ENCODE measurements around the gene LIPA. TPM values are rescaled to one million over a fixed set of nuclear protein-coding genes. Genes with fewer than 3 reads are reported as not detected.
"Not testable (repeated sequence)": the region's sequence is repeated elsewhere in the genome, so short reads cannot be mapped to it uniquely, and the experiment has no call there.

Gene LIPA
- total and polyA plus RNA-seq, 4 donors, result 35.3 to 176 (median 75.9) TPM

GRCh38 chr10:89255091-89255579 lies 3.6 kb upstream of the LIPA start:
- not testable (repeated sequence) for H3K27me3 ChIP-seq (ENCODE audit: control insufficient read depth in 4 of 4, insufficient read depth in 4 of 4, low read length in 3 of 4); H3K36me3 ChIP-seq (ENCODE audit: control insufficient read depth in 4 of 4, insufficient read depth in 3 of 4, low read depth in 1 of 4, low read length in 3 of 4)

DNA sequence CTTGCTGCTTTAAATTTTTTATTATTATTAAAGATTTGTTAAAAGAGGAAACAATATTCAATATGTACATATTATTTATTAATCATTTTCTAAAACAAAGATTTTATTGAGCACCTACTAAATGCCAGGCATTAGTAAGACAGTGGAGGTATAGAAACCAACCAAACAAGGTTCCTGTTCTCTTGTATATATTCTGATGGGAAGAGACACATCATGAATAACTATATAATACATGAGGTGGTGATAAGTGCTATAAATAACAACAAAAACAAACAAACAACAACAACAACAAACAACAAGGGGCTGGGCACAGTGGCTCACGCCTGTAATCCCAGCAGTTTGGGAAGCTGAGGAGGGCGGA lies 630 bp upstream of the LIPA start:
- peaks cover 1 to 11% (median 10%) of the 10 kb centered on the region in 4 donors for H3K4me1 ChIP-seq (ENCODE audit: control insufficient read depth in 4 of 4, insufficient read depth in 4 of 4, low read length in 3 of 4)
- no peak overlapping the region for H3K27ac ChIP-seq (ENCODE audit: low read depth in 1 of 2, low read length in 2 of 2)
- no peaks in the 10 kb centered on the region for H3K9me3 ChIP-seq (ENCODE audit: control insufficient read depth in 4 of 4, low read length in 3 of 4)
- whole genome bisulfite sequencing, result 91% methylated on average over 2 of the region's 2 CpGs
- H3K4me3 ChIP-seq (ENCODE audit: low read depth in 1 of 3, low read length in 3 of 3), result no peak overlapping the region
- no peak for DNase-seq (ENCODE audit: low spot score)
- H3K27me3 ChIP-seq (ENCODE audit: control insufficient read depth in 4 of 4, insufficient read depth in 4 of 4, low read length in 3 of 4), result no peaks in the 10 kb centered on the region
- H3K36me3 ChIP-seq (ENCODE audit: control insufficient read depth in 4 of 4, insufficient read depth in 3 of 4, low read depth in 1 of 4, low read length in 3 of 4), result no peaks in the 10 kb centered on the region
- H3K9ac ChIP-seq (ENCODE audit: low read depth in 1 of 2, low read length in 2 of 2), result no peak overlapping the region
- TF ChIP-seq EGR1 (IDR thresholded peaks at IDR 0.05; ENCODE audit: low read depth in 2 of 2) (no peak), RXRA (IDR thresholded peaks at IDR 0.05) (no peak), HNF4G (IDR thresholded peaks at IDR 0.05) (no peak), NR2F2 (IDR thresholded peaks at IDR 0.05) (no peak)

More at GRCh38 chr10:89255091-89255579, 3.6 kb upstream of the LIPA start:
- not testable (repeated sequence) for H3K27ac ChIP-seq (ENCODE audit: low read depth in 1 of 2, low read length in 2 of 2); DNase-seq (ENCODE audit: low spot score); H3K4me3 ChIP-seq (ENCODE audit: low read depth in 1 of 3, low read length in 3 of 3); H3K9me3 ChIP-seq (ENCODE audit: control insufficient read depth in 4 of 4, low read length in 3 of 4); H3K9ac ChIP-seq (ENCODE audit: low read depth in 1 of 2, low read length in 2 of 2)
- WGBS, result 82% methylated on average over 2 of the region's 2 CpGs
- H3K4me1 ChIP-seq (ENCODE audit: control insufficient read depth in 4 of 4, insufficient read depth in 4 of 4, low read length in 3 of 4), result peaks cover 1 to 11% (median 10%) of the 10 kb centered on the region in 4 donors

GRCh38 chr10:89250865-89251408 lies 638 bp downstream of the LIPA start:
- Histone ChIP-seq H3K9me3 (ENCODE audit: control insufficient read depth in 4 of 4, low read length in 3 of 4) (no peaks in the 10 kb centered on the region), H3K9ac (ENCODE audit: low read depth in 1 of 2, low read length in 2 of 2) (peak overlapping the region; percentile 64 to 78), H3K36me3 (ENCODE audit: control insufficient read depth in 4 of 4, insufficient read depth in 3 of 4, low read depth in 1 of 4, low read length in 3 of 4) (no peaks in the 10 kb centered on the region), H3K27ac (ENCODE audit: low read depth in 1 of 2, low read length in 2 of 2) (peak overlapping the region; percentile 84 to 86), H3K27me3 (ENCODE audit: control insufficient read depth in 4 of 4, insufficient read depth in 4 of 4, low read length in 3 of 4) (no peaks in the 10 kb centered on the region), H3K4me3 (ENCODE audit: low read depth in 1 of 3, low read length in 3 of 3) (peak overlapping the region; percentile 74 to 98 (median 81)), H3K4me1 (ENCODE audit: control insufficient read depth in 4 of 4, insufficient read depth in 4 of 4, low read length in 3 of 4) (peaks cover 1 to 11% (median 10%) of the 10 kb centered on the region in 4 donors)
- DNase-seq (ENCODE audit: low spot score), result no peak
- 29% methylated on average over 13 of the region's 13 CpGs for WGBS
- TF ChIP-seq HNF4A (conservative IDR thresholded peaks at IDR 0.05), result peak in 1 of 2 donors; percentile 30
- no peak for TF ChIP-seq FOXA2 (IDR thresholded peaks at IDR 0.05)

- TF ChIP-seq SP1 (IDR thresholded peaks at IDR 0.05), result no peak
- TF ChIP-seq GABPA (IDR thresholded peaks at IDR 0.05 in 1 of 2, conservative IDR thresholded peaks at IDR 0.05 in 1 of 2), result no peak
- no peak for TF ChIP-seq JUND (IDR thresholded peaks at IDR 0.05)
- no peak for TF ChIP-seq EGR1 (IDR thresholded peaks at IDR 0.05; ENCODE audit: low read depth in 2 of 2)
- Histone ChIP-seq H3K9me3 (ENCODE audit: control insufficient read depth in 4 of 4, low read length in 3 of 4) (no peaks in the 10 kb centered on the region), H3K36me3 (ENCODE audit: control insufficient read depth in 4 of 4, insufficient read depth in 3 of 4, low read depth in 1 of 4, low read length in 3 of 4) (peaks cover 0 to 4% (median 0%) of the 10 kb centered on the region in 4 donors), H3K27ac (ENCODE audit: low read depth in 1 of 2, low read length in 2 of 2) (no peak overlapping the region), H3K27me3 (ENCODE audit: control insufficient read depth in 4 of 4, insufficient read depth in 4 of 4, low read length in 3 of 4) (no peaks in the 10 kb centered on the region), H3K4me1 (ENCODE audit: control insufficient read depth in 4 of 4, insufficient read depth in 4 of 4, low read length in 3 of 4) (peaks cover 1 to 11% (median 10%) of the 10 kb centered on the region in 4 donors), H3K9ac (ENCODE audit: low read depth in 1 of 2, low read length in 2 of 2) (no peak overlapping the region), H3K4me3 (ENCODE audit: low read depth in 1 of 3, low read length in 3 of 3) (no peak overlapping the region)
- 72% methylated on average over 3 of the region's 3 CpGs for WGBS
- no peak for DNase-seq (ENCODE audit: low spot score)
Observed at GRCh38 chr10:89248990-89249389, 2.6 kb downstream of the LIPA start.

GRCh38 chr10:89247623-89248022 lies 4.0 kb downstream of the LIPA start:
- not testable (repeated sequence) for H3K27me3 ChIP-seq (ENCODE audit: control insufficient read depth in 4 of 4, insufficient read depth in 4 of 4, low read length in 3 of 4); DNase-seq (ENCODE audit: low spot score); H3K4me3 ChIP-seq (ENCODE audit: low read depth in 1 of 3, low read length in 3 of 3); H3K27ac ChIP-seq (ENCODE audit: low read depth in 1 of 2, low read length in 2 of 2); H3K36me3 ChIP-seq (ENCODE audit: control insufficient read depth in 4 of 4, insufficient read depth in 3 of 4, low read depth in 1 of 4, low read length in 3 of 4); H3K9ac ChIP-seq (ENCODE audit: low read depth in 1 of 2, low read length in 2 of 2); H3K9me3 ChIP-seq (ENCODE audit: control insufficient read depth in 4 of 4, low read length in 3 of 4)
- 96% methylated on average over 2 of the region's 2 CpGs for WGBS
- peaks cover 1 to 16% (median 15%) of the 10 kb centered on the region in 4 donors for H3K4me1 ChIP-seq (ENCODE audit: control insufficient read depth in 4 of 4, insufficient read depth in 4 of 4, low read length in 3 of 4)
